IMR-90 (cell line): ENCODE results near the gene IL12RB1. TPM values are rescaled to one million over a fixed set of nuclear protein-coding genes. Genes with fewer than 3 reads are reported as not detected.

Experiments
- ATAC-seq: fragments of 200-7000 bp; cut with Tn5 transposase; 2 replicates; pipeline ENCODE4 v1.9.1; 2020; ENCODE audit warnings: low read depth, mild to moderate bottlenecking, moderate library complexity
- BruUV-seq: library from RNA; stranded (reverse); fragments of 400-500 nt; replicated peaks from 2 replicates; lab custom pipeline; 2021; lab: Mats Ljungman, UMichigan
- CTCF ChIA-PET: fragments of 300-600 bp; formaldehyde crosslinking; extraction: SDS; loops from one replicate; lab custom pipeline; 2021; ENCODE audit warnings: antibody characterized with exemption; lab: Yijun Ruan, JAX
- POLR2A ChIA-PET: fragments of 300-600 bp; sonication (Branson Sonifier 250); formaldehyde crosslinking; loops from one replicate; lab custom pipeline; 2022; ENCODE audit warnings: antibody characterized with exemption; ENCODE audit not compliant: unreplicated experiment; lab: Charles Lee
- DNase-seq: peaks from one replicate; pipeline ENCODE4 v3.0.0; 2013
- H2AFZ ChIP-seq: replicated peaks from 2 replicates; pipeline ENCODE3; 2013; ENCODE audit warnings: low read length, mild to moderate bottlenecking; ENCODE audit not compliant: poor library complexity
- H2AK5ac ChIP-seq: 2 replicates; pipeline ENCODE4 v1.6.1; 2013; ENCODE audit warnings: low read depth, low read length, inconsistent platforms
- H2AK9ac ChIP-seq: replicated peaks from 2 replicates; pipeline ENCODE3; 2013; ENCODE audit warnings: mild to moderate bottlenecking, low read depth, low read length, moderate library complexity; ENCODE audit not compliant: poor library complexity
- H2BK120ac ChIP-seq: 2 replicates; pipeline ENCODE4 v1.6.1; 2013; ENCODE audit warnings: low read depth, low read length, inconsistent platforms
- H2BK15ac ChIP-seq: 3 replicates; pipeline ENCODE4 v1.6.1; 2013; ENCODE audit warnings: low read depth, low read length, inconsistent platforms
- H2BK20ac ChIP-seq: 2 replicates; pipeline ENCODE4 v1.6.1; 2013; ENCODE audit warnings: low read depth, mild to moderate bottlenecking, inconsistent platforms, low read length, moderate library complexity
- H2BK5ac ChIP-seq: 2 replicates; pipeline ENCODE4 v1.6.1; 2013; ENCODE audit warnings: mild to moderate bottlenecking, low read depth, low read length, inconsistent platforms; ENCODE audit not compliant: poor library complexity, severe bottlenecking
- H3K14ac ChIP-seq: replicated peaks from 2 replicates; pipeline ENCODE4 v1.6.1; 2013; ENCODE audit warnings: low read depth, low read length, inconsistent platforms
- H3K18ac ChIP-seq: 2 replicates; pipeline ENCODE4 v1.6.1; 2013; ENCODE audit warnings: low read depth, low read length, control low read depth
- H3K23ac ChIP-seq: 2 replicates; pipeline ENCODE4 v1.6.1; 2013; ENCODE audit warnings: low read depth, low read length, inconsistent platforms
- H3K27ac ChIP-seq: 2 replicates; pipeline ENCODE4 v1.5.1; 2013; ENCODE audit warnings: mild to moderate bottlenecking, control low read depth, low read length; ENCODE audit not compliant: insufficient read depth
- H3K27me3 ChIP-seq: 2 replicates; pipeline ENCODE4 v1.6.1; 2013; ENCODE audit warnings: low read length; ENCODE audit not compliant: control insufficient read depth, insufficient read depth
- H3K36me3 ChIP-seq: 2 replicates; pipeline ENCODE4 v1.6.1; 2013; ENCODE audit warnings: low read length, mixed read lengths; ENCODE audit not compliant: control insufficient read depth, insufficient read depth
- H3K4ac ChIP-seq: 2 replicates; pipeline ENCODE4 v1.6.1; 2013; ENCODE audit warnings: low read depth, low read length, inconsistent platforms
- H3K4me1 ChIP-seq: 2 replicates; pipeline ENCODE4 v1.6.1; 2013; ENCODE audit warnings: low read length, mixed read lengths; ENCODE audit not compliant: control insufficient read depth, insufficient read depth
- H3K4me2 ChIP-seq: 2 replicates; pipeline ENCODE4 v1.6.1; 2013; ENCODE audit warnings: low read depth, mild to moderate bottlenecking, control low read depth, low read length, moderate library complexity
- H3K4me3 ChIP-seq: 2 replicates; pipeline ENCODE4 v1.5.1; 2013; ENCODE audit warnings: low read depth, mild to moderate bottlenecking, control low read depth, low read length, moderate library complexity; ENCODE audit not compliant: insufficient read depth
- H3K56ac ChIP-seq: 2 replicates; pipeline ENCODE4 v1.6.1; 2013; ENCODE audit warnings: low read length, inconsistent platforms; ENCODE audit not compliant: insufficient read depth; ENCODE audit errors: extremely low read depth
- H3K79me1 ChIP-seq, 2 experiments: 2 replicates each; pipeline ENCODE4 v1.6.1; 2013; ENCODE audit warnings: low read length in 2 of 2, inconsistent platforms in 1 of 2, low read depth in 1 of 2
- H3K9ac ChIP-seq: 2 replicates; pipeline ENCODE4 v1.6.1; 2013; ENCODE audit warnings: low read depth, low read length, control low read depth
- H3K9me1 ChIP-seq: 2 replicates; pipeline ENCODE4 v1.6.1; 2013; ENCODE audit warnings: low read length, inconsistent platforms; ENCODE audit not compliant: insufficient read depth
- H3K9me3 ChIP-seq: 2 replicates; pipeline ENCODE4 v1.6.1; 2013; ENCODE audit warnings: low read length; ENCODE audit not compliant: control insufficient read depth, insufficient read depth
- H4K20me1 ChIP-seq: 2 replicates; pipeline ENCODE4 v1.6.1; 2013; ENCODE audit warnings: low read length, inconsistent platforms; ENCODE audit not compliant: insufficient read depth
- H4K5ac ChIP-seq: 2 replicates; pipeline ENCODE4 v1.6.1; 2013; ENCODE audit warnings: mild to moderate bottlenecking, low read depth, low read length, control low read depth
- H4K8ac ChIP-seq, 2 experiments: 2 replicates each; pipeline ENCODE4 v1.6.1; 2013; ENCODE audit warnings: low read depth in 2 of 2, low read length in 2 of 2, control low read depth in 1 of 2, inconsistent platforms in 1 of 2
- H4K91ac ChIP-seq: 2 replicates; pipeline ENCODE4 v1.6.1; 2013; ENCODE audit warnings: low read depth, low read length, inconsistent platforms; ENCODE audit not compliant: insufficient read depth
- BHLHE40 ChIP-seq: fragments of 150-350 bp; IDR thresholded peaks from 2 replicates; pipeline ENCODE4 v1.6.1; 2016; ENCODE audit warnings: mild to moderate bottlenecking, low read depth, low read length
- CEBPB ChIP-seq: IDR thresholded peaks from 2 replicates; pipeline ENCODE4 v1.6.1; 2012; ENCODE audit warnings: low read depth, low read length, improper control_type of control experiment
- CHD1 ChIP-seq: IDR thresholded peaks from 2 replicates; pipeline ENCODE4 v1.6.1; 2012; ENCODE audit warnings: low read depth, low read length, improper control_type of control experiment
- FOS ChIP-seq: fragments of 150-350 bp; IDR thresholded peaks from 2 replicates; pipeline ENCODE4 v1.6.1; 2016; ENCODE audit warnings: low read depth, low read length
- MAFK ChIP-seq: IDR thresholded peaks from 2 replicates; pipeline ENCODE4 v1.6.1; 2012; ENCODE audit warnings: low read depth, low read length, improper control_type of control experiment
- MAZ ChIP-seq: IDR thresholded peaks from 2 replicates; pipeline ENCODE4 v1.6.1; 2012; ENCODE audit warnings: low read depth, mild to moderate bottlenecking, low read length, improper control_type of control experiment, moderate library complexity, borderline replicate concordance
- MXI1 ChIP-seq: IDR thresholded peaks from 2 replicates; pipeline ENCODE4 v1.6.1; 2012; ENCODE audit warnings: low read depth, mild to moderate bottlenecking, low read length, moderate library complexity, borderline replicate concordance
- NFE2L2 ChIP-seq: fragments of 150-350 bp; IDR thresholded peaks from 2 replicates; pipeline ENCODE4 v1.6.1; 2016; ENCODE audit warnings: low read depth, mild to moderate bottlenecking, low read length
- POLR2A ChIP-seq: IDR thresholded peaks from 2 replicates; pipeline ENCODE4 v1.6.1; 2012; ENCODE audit warnings: mild to moderate bottlenecking, low read depth, low read length
- RAD21 ChIP-seq: IDR thresholded peaks from 2 replicates; pipeline ENCODE4 v1.6.1; 2012; ENCODE audit warnings: low read length, improper control_type of control experiment
- RCOR1 ChIP-seq: IDR thresholded peaks from 2 replicates; pipeline ENCODE4 v1.6.1; 2012; ENCODE audit warnings: mild to moderate bottlenecking, low read length, improper control_type of control experiment; ENCODE audit not compliant: insufficient replicate concordance
- RFX5 ChIP-seq: IDR thresholded peaks from 2 replicates; pipeline ENCODE4 v1.8.0; 2012; ENCODE audit warnings: low read depth, mild to moderate bottlenecking, low read length, moderate library complexity
- SMC3 ChIP-seq: fragments of 150-350 bp; IDR thresholded peaks from 2 replicates; pipeline ENCODE4 v1.6.1; 2016; ENCODE audit warnings: low read depth, mild to moderate bottlenecking, antibody characterized with exemption, low read length, moderate library complexity
- WGBS, 2 experiments: methylation state at CpG; one replicate each; pipeline versions ENCODE4 v1.1.5 to v1.1.7; 2013; ENCODE audit warnings: missing lambda C conversion rate in 2 of 2; ENCODE audit not compliant: insufficient read length in 1 of 2; ENCODE audit errors: extremely low coverage in 2 of 2; 5-methylcytosine and 5-hydroxymethylcytosine counted together
- dilution Hi-C: fragments of 300-500 bp; cut with HindIII; formaldehyde crosslinking; loops from one replicate; pipeline ENCODE4 v1.14.3; 2018; ENCODE audit warnings: low sequenced_read_pairs; ENCODE audit not compliant: unreplicated experiment
- in situ Hi-C: fragments of 300-500 bp; cut with MboI; formaldehyde crosslinking; loops from 3 replicates; pipeline ENCODE4 v1.14.3; 2019; ENCODE audit warnings: low sequenced_read_pairs, inconsistent platforms, mixed read lengths
- intact Hi-C: fragments of 100-400 bp; cut with micrococcal nuclease; formaldehyde crosslinking; loops from 2 replicates; pipeline ENCODE4 v1.10.0; 2022
- polyA plus RNA-seq, 3 experiments: library from polyadenylated mRNA; depleted of rRNA; stranded (reverse); fragments of >200 nt; gene quantifications; 2 replicates each; pipeline ENCODE4 v1.2.3, GENCODE V29; 2012; ENCODE audit warnings: low replicate concordance in 1 of 3
- total RNA-seq: library from RNA; depleted of rRNA; stranded (reverse); fragments of >200 nt; gene quantifications from 2 replicates; pipeline ENCODE4 v1.2.3, GENCODE V29; 2012
- TF ChIP-seq, protein P1 (sequence below): fragments of 150-350 bp; IDR thresholded peaks from 2 replicates; pipeline ENCODE4 v1.6.1; 2017; ENCODE audit warnings: mild to moderate bottlenecking, antibody characterized with exemption, low read length, low read depth
- TF ChIP-seq, protein P2 (sequence below): fragments of 150-350 bp; IDR thresholded peaks from 2 replicates; pipeline ENCODE4 v1.6.1; 2016; ENCODE audit warnings: low read depth, mild to moderate bottlenecking, low read length, moderate library complexity, borderline replicate concordance
- TF ChIP-seq, protein P3 (sequence below): conservative IDR thresholded peaks from 2 replicates; pipeline ENCODE4 v1.5.1; 2012; ENCODE audit warnings: mild to moderate bottlenecking, low read depth, low read length, improper control_type of control experiment

Gene IL12RB1
- total and polyA plus RNA-seq, 2 of the 4 experiments (the other 2 are of a cell fraction) = not detected

DNA sequence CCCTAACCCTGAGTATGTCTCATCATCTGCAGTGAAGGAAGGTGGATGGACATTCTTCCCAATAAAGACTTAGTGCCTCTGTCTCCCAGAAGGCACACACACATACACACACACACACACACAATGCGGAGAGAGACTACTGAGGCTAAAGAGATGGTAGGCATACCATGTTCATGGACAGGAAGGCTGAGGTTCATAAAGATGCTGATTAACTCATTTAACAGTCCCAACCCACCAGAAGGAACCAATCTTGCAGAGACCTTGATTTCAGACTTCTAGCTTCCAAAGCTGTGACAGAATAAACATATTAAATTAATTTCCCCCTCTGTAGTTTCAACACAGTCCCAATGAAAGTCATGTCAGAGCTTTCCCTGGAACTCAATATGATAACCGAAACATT lies 45.7 kb downstream of the IL12RB1 start:
- Histone ChIP-seq H3K79me1 (no peaks in the 10 kb centered on the region), H2BK20ac (no peak overlapping the region), H3K4me2 (no peak overlapping the region), H3K9me1 (peaks cover 9% of the 10 kb centered on the region), H2AK9ac (no peak overlapping the region), H4K8ac (no peak overlapping the region), H3K4me3 (no peak overlapping the region), H3K4me1 (peaks cover 5% of the 10 kb centered on the region), H4K5ac (no peak overlapping the region), H3K14ac (no peak overlapping the region), H2AK5ac (no peak overlapping the region), H3K4ac (no peak overlapping the region), H3K36me3 (no peaks in the 10 kb centered on the region), H4K20me1 (no peaks in the 10 kb centered on the region), H3K9me3 (peaks cover 10% of the 10 kb centered on the region), H4K91ac (no peak overlapping the region), H3K18ac (no peak overlapping the region), H2BK5ac (no peak overlapping the region), H2BK120ac (no peak overlapping the region), H2BK15ac (no peak overlapping the region), H2AFZ (no peak overlapping the region), H3K56ac (no peak overlapping the region), H3K23ac (no peak overlapping the region), H3K27me3 (peaks cover 5% of the 10 kb centered on the region; the same call in 1 of the 2 replicates), H3K27ac (no peak overlapping the region), H3K9ac (no peak overlapping the region)
- in situ Hi-C loops = no loop called here
- TF ChIP-seq MAFK (no peak), FOS (no peak), MXI1 (no peak), BHLHE40 (no peak), CHD1 (no peak), RFX5 (no peak), NFE2L2 (no peak), POLR2A (no peak), MAZ (no peak), RAD21 (no peak), CEBPB (no peak), SMC3 (no peak), RCOR1 (no peak)
- TF ChIP-seq, protein P1, sequence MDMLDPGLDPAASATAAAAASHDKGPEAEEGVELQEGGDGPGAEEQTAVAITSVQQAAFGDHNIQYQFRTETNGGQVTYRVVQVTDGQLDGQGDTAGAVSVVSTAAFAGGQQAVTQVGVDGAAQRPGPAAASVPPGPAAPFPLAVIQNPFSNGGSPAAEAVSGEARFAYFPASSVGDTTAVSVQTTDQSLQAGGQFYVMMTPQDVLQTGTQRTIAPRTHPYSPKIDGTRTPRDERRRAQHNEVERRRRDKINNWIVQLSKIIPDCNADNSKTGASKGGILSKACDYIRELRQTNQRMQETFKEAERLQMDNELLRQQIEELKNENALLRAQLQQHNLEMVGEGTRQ = no peak
- TF ChIP-seq, protein P2, sequence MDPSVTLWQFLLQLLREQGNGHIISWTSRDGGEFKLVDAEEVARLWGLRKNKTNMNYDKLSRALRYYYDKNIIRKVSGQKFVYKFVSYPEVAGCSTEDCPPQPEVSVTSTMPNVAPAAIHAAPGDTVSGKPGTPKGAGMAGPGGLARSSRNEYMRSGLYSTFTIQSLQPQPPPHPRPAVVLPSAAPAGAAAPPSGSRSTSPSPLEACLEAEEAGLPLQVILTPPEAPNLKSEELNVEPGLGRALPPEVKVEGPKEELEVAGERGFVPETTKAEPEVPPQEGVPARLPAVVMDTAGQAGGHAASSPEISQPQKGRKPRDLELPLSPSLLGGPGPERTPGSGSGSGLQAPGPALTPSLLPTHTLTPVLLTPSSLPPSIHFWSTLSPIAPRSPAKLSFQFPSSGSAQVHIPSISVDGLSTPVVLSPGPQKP = no peak
- TF ChIP-seq, protein P3, sequence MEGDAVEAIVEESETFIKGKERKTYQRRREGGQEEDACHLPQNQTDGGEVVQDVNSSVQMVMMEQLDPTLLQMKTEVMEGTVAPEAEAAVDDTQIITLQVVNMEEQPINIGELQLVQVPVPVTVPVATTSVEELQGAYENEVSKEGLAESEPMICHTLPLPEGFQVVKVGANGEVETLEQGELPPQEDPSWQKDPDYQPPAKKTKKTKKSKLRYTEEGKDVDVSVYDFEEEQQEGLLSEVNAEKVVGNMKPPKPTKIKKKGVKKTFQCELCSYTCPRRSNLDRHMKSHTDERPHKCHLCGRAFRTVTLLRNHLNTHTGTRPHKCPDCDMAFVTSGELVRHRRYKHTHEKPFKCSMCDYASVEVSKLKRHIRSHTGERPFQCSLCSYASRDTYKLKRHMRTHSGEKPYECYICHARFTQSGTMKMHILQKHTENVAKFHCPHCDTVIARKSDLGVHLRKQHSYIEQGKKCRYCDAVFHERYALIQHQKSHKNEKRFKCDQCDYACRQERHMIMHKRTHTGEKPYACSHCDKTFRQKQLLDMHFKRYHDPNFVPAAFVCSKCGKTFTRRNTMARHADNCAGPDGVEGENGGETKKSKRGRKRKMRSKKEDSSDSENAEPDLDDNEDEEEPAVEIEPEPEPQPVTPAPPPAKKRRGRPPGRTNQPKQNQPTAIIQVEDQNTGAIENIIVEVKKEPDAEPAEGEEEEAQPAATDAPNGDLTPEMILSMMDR = no peak
- DNase-seq (no peak), ATAC-seq (no peak)
- no TSS peak for BruUV-seq
- ChIA-PET POLR2A (no interaction called here), CTCF (no interaction called here)
- dilution Hi-C loops = no loop called here
- intact Hi-C loops = no loop called here
- WGBS, 2 experiments = no CpG with 5 or more reads among the region's 2 CpGs
